Activated naive CD8-positive, alpha-beta T cell treated with anti-CD3 and anti-CD28 coated beads for 36 hours (primary cell): Measurements from ENCODE around the gene ZNF284. TPM values are rescaled to one million over a fixed set of nuclear protein-coding genes. Genes with fewer than 3 reads are reported as not detected.

Experiments
- DNase-seq: peaks from one replicate; pipeline ENCODE4 v3.0.0; 2021
- H3K27ac Mint-ChIP-seq: one replicate; pipeline ENCODE4 v1.8.0; 2022; ENCODE audit warnings: mild to moderate bottlenecking, moderate library complexity, mixed read lengths
- H3K27me3 Mint-ChIP-seq: one replicate; pipeline ENCODE4 v1.8.0; 2022; ENCODE audit warnings: mild to moderate bottlenecking, mixed read lengths
- H3K36me3 Mint-ChIP-seq: one replicate; pipeline ENCODE4 v1.8.0; 2021; ENCODE audit warnings: mild to moderate bottlenecking, mixed read lengths
- H3K4me1 Mint-ChIP-seq: one replicate; pipeline ENCODE4 v1.8.0; 2021; ENCODE audit warnings: mixed read lengths
- H3K4me3 Mint-ChIP-seq: one replicate; pipeline ENCODE4 v1.8.0; 2022; ENCODE audit warnings: mild to moderate bottlenecking, moderate library complexity, mixed read lengths
- H3K9me3 Mint-ChIP-seq: one replicate; pipeline ENCODE4 v1.8.0; 2022; ENCODE audit warnings: mixed read lengths
- total RNA-seq, 2 experiments: library from RNA; stranded (reverse); gene quantifications; one replicate each; pipeline ENCODE4 v1.2.3, GENCODE V29; 2021

Gene ZNF284
- total RNA-seq, result 1 to 10 TPM; 1.6 to 1.7 TPM

GRCh38 chr19:44071824-44072542 lies at the start of gene ZNF284:
ZNF284 (plus strand) TSS chr19:44072159; CDS start chr19:44076390, 4,231 bp downstream.
- Mint-ChIP-seq H3K27me3 (no peaks in the 10 kb centered on the region), H3K4me3 (peak within 1 kb of the TSS; percentile 91), H3K27ac (peak within 1 kb of the TSS; percentile 84), H3K4me1 (peaks cover 17% of the 10 kb centered on the region), H3K36me3 (peaks cover 49% of the 10 kb centered on the region), H3K9me3 (peaks cover 33% of the 10 kb centered on the region)
- DNase-seq, result peak; percentile 80

- no peak for DNase-seq
Measured at GRCh38 chr19:44024900-44025216, 47.1 kb upstream of the ZNF284 start.

GRCh38 chr19:44025217-44025936 lies 46.6 kb upstream of the ZNF284 start, which contains the start of gene ZNF222:
ZNF222 (plus strand) TSS chr19:44025379; CDS start chr19:44025437, 58 bp downstream.
- peak within 1 kb of the TSS; percentile 98 for H3K4me3 Mint-ChIP-seq
- peak within 1 kb of the TSS; percentile 94 for H3K27ac Mint-ChIP-seq
- H3K4me1 Mint-ChIP-seq, result peaks cover 13% of the 10 kb centered on the region
- no peaks in the 10 kb centered on the region for H3K27me3 Mint-ChIP-seq
- peaks cover 37% of the 10 kb centered on the region for H3K9me3 Mint-ChIP-seq
- H3K36me3 Mint-ChIP-seq, result peaks cover 53% of the 10 kb centered on the region
- DNase-seq, result peak; percentile 78

More at GRCh38 chr19:44024900-44025216, 47.1 kb upstream of the ZNF284 start:
- Mint-ChIP-seq H3K36me3 (peaks cover 47% of the 10 kb centered on the region), H3K27ac (peak overlapping the region; percentile 94), H3K4me3 (peak overlapping the region; percentile 98), H3K9me3 (peaks cover 40% of the 10 kb centered on the region), H3K27me3 (no peaks in the 10 kb centered on the region), H3K4me1 (peaks cover 13% of the 10 kb centered on the region)

GRCh38 chr19:44026622-44027021 lies 45.3 kb upstream of the ZNF284 start:
- no peak for DNase-seq
- H3K4me1 Mint-ChIP-seq, result peaks cover 13% of the 10 kb centered on the region
- peaks cover 33% of the 10 kb centered on the region for H3K9me3 Mint-ChIP-seq
- H3K4me3 Mint-ChIP-seq, result peak overlapping the region; percentile 98
- H3K27me3 Mint-ChIP-seq, result no peaks in the 10 kb centered on the region
- no peak overlapping the region for H3K27ac Mint-ChIP-seq
- H3K36me3 Mint-ChIP-seq, result peaks cover 65% of the 10 kb centered on the region

GRCh38 chr19:44032001-44032610 lies 39.9 kb upstream of the ZNF284 start:
- H3K27me3 Mint-ChIP-seq, result no peaks in the 10 kb centered on the region
- peaks cover 76% of the 10 kb centered on the region for H3K36me3 Mint-ChIP-seq
- no peaks in the 10 kb centered on the region for H3K4me1 Mint-ChIP-seq
- peaks cover 55% of the 10 kb centered on the region for H3K9me3 Mint-ChIP-seq
- H3K27ac Mint-ChIP-seq, result no peak overlapping the region
- no peak overlapping the region for H3K4me3 Mint-ChIP-seq
- DNase-seq, result no peak

GRCh38 chr19:44042147-44042546 lies 29.8 kb upstream of the ZNF284 start:
- H3K27me3 Mint-ChIP-seq, result peaks cover 15% of the 10 kb centered on the region
- no peaks in the 10 kb centered on the region for H3K4me1 Mint-ChIP-seq
- no peak for DNase-seq
- no peak overlapping the region for H3K4me3 Mint-ChIP-seq
- H3K36me3 Mint-ChIP-seq, result peaks cover 5% of the 10 kb centered on the region
- H3K9me3 Mint-ChIP-seq, result peaks cover 44% of the 10 kb centered on the region
- no peak overlapping the region for H3K27ac Mint-ChIP-seq

- no peaks in the 10 kb centered on the region for H3K27me3 Mint-ChIP-seq
- H3K9me3 Mint-ChIP-seq, result peaks cover 39% of the 10 kb centered on the region
- DNase-seq, result peak; percentile 28
- peak overlapping the region; percentile 86 for H3K27ac Mint-ChIP-seq
- peaks cover 20% of the 10 kb centered on the region for H3K4me1 Mint-ChIP-seq
- peaks cover 41% of the 10 kb centered on the region for H3K36me3 Mint-ChIP-seq
- peak overlapping the region; percentile 89 for H3K4me3 Mint-ChIP-seq
Measured at GRCh38 chr19:44050740-44051649, 21.0 kb upstream of the ZNF284 start.

- Mint-ChIP-seq H3K9me3 (peaks cover 41% of the 10 kb centered on the region), H3K27me3 (no peaks in the 10 kb centered on the region), H3K4me1 (peaks cover 20% of the 10 kb centered on the region), H3K36me3 (peaks cover 47% of the 10 kb centered on the region), H3K27ac (peak within 1 kb of the TSS; percentile 86), H3K4me3 (peak within 1 kb of the TSS; percentile 89)
- peak; percentile 49 for DNase-seq
Measured at GRCh38 chr19:44051650-44052402, 20.1 kb upstream of the ZNF284 start, which contains the start of gene ZNF223. ZNF223 (plus strand) TSS chr19:44052036; CDS start chr19:44055177, 3,141 bp downstream.

- Mint-ChIP-seq H3K9me3 (peaks cover 50% of the 10 kb centered on the region), H3K4me1 (peaks cover 15% of the 10 kb centered on the region), H3K27me3 (no peaks in the 10 kb centered on the region), H3K36me3 (peaks cover 75% of the 10 kb centered on the region), H3K4me3 (no peak overlapping the region), H3K27ac (no peak overlapping the region)
- DNase-seq, result no peak
Measured at GRCh38 chr19:44055870-44056269, 16.1 kb upstream of the ZNF284 start.

- Mint-ChIP-seq H3K36me3 (peaks cover 86% of the 10 kb centered on the region), H3K9me3 (peaks cover 40% of the 10 kb centered on the region), H3K4me3 (no peak overlapping the region), H3K4me1 (no peaks in the 10 kb centered on the region), H3K27me3 (no peaks in the 10 kb centered on the region), H3K27ac (no peak overlapping the region)
- DNase-seq, result no peak
Measured at GRCh38 chr19:44059229-44059628, 12.7 kb upstream of the ZNF284 start.

- Mint-ChIP-seq H3K27me3 (no peaks in the 10 kb centered on the region), H3K36me3 (peaks cover 83% of the 10 kb centered on the region), H3K27ac (no peak overlapping the region), H3K9me3 (peaks cover 38% of the 10 kb centered on the region), H3K4me3 (no peak overlapping the region), H3K4me1 (no peaks in the 10 kb centered on the region)
- DNase-seq, result no peak
Measured at GRCh38 chr19:44061038-44061437, 10.9 kb upstream of the ZNF284 start.

- no peak for DNase-seq
- H3K36me3 Mint-ChIP-seq, result peaks cover 72% of the 10 kb centered on the region
- peaks cover 1% of the 10 kb centered on the region for H3K4me1 Mint-ChIP-seq
- no peak overlapping the region for H3K27ac Mint-ChIP-seq
- H3K27me3 Mint-ChIP-seq, result no peaks in the 10 kb centered on the region
- no peak overlapping the region for H3K4me3 Mint-ChIP-seq
- peaks cover 48% of the 10 kb centered on the region for H3K9me3 Mint-ChIP-seq
Measured at GRCh38 chr19:44066305-44066704, 5.7 kb upstream of the ZNF284 start.

GRCh38 chr19:44069415-44069814 lies 2.5 kb upstream of the ZNF284 start:
- Mint-ChIP-seq H3K36me3 (peaks cover 62% of the 10 kb centered on the region), H3K9me3 (peaks cover 51% of the 10 kb centered on the region), H3K27ac (no peak overlapping the region), H3K4me3 (no peak overlapping the region), H3K27me3 (no peaks in the 10 kb centered on the region), H3K4me1 (peaks cover 17% of the 10 kb centered on the region)
- DNase-seq, result no peak
